Cardiac muscle cell (in vitro differentiated cells and primary cell): ENCODE data around the gene CEP135. TPM values are rescaled to one million over a fixed set of nuclear protein-coding genes. Genes with fewer than 3 reads are reported as not detected.
A peak's percentile ranks its signal among the peaks of the same experiment; 100 is the strongest.

Experiments used
- DNase-seq, 2 donors: peaks; one replicate each; pipeline versions ENCODE4 v3.0.0 to v3.0.0-alpha.2; 2010 to 2017; ENCODE audit warnings: low read depth in 1 of 2, low spot score in 1 of 2
- H3K27ac ChIP-seq: fragments of 200-600 bp; sonication (generic); 2 replicates; pipeline ENCODE4 v1.5.1; 2016
- H3K27me3 ChIP-seq: fragments of 200-600 bp; sonication (generic); 2 replicates; pipeline ENCODE4 v1.6.0; 2016; ENCODE audit warnings: control low read depth
- H3K36me3 ChIP-seq: fragments of 200-600 bp; sonication (generic); 2 replicates; pipeline ENCODE4 v1.5.1; 2016; ENCODE audit warnings: control low read depth
- H3K4me1 ChIP-seq: fragments of 200-600 bp; sonication (generic); 2 replicates; pipeline ENCODE4 v1.8.1; 2017; ENCODE audit warnings: low read depth, mild to moderate bottlenecking, mixed run types
- H3K4me3 ChIP-seq: fragments of 200-600 bp; sonication (generic); 2 replicates; pipeline ENCODE4 v1.5.1; 2016; ENCODE audit warnings: mild to moderate bottlenecking
- H3K9me3 ChIP-seq: fragments of 200-600 bp; sonication (generic); 2 replicates; pipeline ENCODE4 v1.5.1; 2017; ENCODE audit warnings: low read depth, mild to moderate bottlenecking, control low read depth
- polyA plus RNA-seq: library from polyadenylated mRNA; unstranded; fragments of >200 nt; fragmentation: Nextera tagmentation; extraction: Ambion mirVana; gene quantifications from 2 replicates; pipeline ENCODE4 v1.2.1, GENCODE V29; 2016
- total RNA-seq: library from RNA; depleted of rRNA; stranded (reverse); fragments of >200 nt; gene quantifications from 2 replicates; pipeline ENCODE4 v1.2.3, GENCODE V29; 2016
- TF ChIP-seq, protein P1 (sequence below): IDR thresholded peaks from 2 replicates; pipeline ENCODE4 v1.5.1; 2012; ENCODE audit warnings: low read depth, mild to moderate bottlenecking, low read length

CEP135 gene
- total and polyA plus RNA-seq, 2 experiments from 2014 or later = 4.4 to 5.5 TPM

DNA sequence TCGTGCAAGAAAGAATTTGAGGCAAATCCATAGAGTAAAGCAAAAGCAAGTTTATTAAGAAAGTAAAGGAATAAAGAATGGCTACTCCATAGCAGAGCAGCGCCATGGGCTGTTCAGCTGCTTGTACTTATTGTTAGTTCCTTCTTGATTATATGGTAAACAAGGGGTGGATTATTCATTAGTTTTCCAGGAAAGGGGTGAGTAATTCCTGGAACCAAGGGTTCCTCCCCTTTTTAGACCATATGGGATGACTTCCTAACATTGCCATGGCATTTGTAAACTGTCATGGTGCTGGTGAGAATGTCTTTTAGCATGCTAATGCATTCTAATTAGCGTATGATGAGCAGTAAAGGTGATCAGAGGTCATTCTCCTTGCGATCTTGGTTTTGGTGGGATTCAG is 23.5 kb upstream of the CEP135 start:
- Histone ChIP-seq H3K4me3 (no peak overlapping the region), H3K9me3 (no peaks in the 10 kb centered on the region), H3K36me3 (no peaks in the 10 kb centered on the region), H3K27me3 (no peaks in the 10 kb centered on the region), H3K27ac (no peak overlapping the region), H3K4me1 (no peaks in the 10 kb centered on the region)
- DNase-seq = peak in 1 of 2 donors; percentile 18
- TF ChIP-seq, protein P1, sequence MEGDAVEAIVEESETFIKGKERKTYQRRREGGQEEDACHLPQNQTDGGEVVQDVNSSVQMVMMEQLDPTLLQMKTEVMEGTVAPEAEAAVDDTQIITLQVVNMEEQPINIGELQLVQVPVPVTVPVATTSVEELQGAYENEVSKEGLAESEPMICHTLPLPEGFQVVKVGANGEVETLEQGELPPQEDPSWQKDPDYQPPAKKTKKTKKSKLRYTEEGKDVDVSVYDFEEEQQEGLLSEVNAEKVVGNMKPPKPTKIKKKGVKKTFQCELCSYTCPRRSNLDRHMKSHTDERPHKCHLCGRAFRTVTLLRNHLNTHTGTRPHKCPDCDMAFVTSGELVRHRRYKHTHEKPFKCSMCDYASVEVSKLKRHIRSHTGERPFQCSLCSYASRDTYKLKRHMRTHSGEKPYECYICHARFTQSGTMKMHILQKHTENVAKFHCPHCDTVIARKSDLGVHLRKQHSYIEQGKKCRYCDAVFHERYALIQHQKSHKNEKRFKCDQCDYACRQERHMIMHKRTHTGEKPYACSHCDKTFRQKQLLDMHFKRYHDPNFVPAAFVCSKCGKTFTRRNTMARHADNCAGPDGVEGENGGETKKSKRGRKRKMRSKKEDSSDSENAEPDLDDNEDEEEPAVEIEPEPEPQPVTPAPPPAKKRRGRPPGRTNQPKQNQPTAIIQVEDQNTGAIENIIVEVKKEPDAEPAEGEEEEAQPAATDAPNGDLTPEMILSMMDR = no peak

DNA sequence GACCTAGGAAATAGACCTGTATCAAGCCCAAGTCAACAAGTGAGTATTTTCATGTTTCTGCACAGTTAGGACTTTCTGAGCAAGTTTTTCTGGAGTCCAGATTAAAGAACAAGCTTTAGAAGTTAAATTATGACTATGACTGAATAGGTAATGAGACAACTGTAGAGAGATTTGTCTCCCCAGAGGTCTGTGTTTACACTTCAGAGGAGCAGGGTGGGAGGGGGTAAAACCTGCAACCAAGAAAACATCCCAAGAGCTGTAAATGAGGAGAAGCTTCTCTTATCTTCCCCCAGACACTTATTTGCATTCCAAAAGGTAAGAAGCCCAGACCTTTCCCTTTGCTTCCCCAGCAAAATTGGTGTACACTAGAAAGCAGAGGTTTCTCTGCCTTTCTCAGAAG is 22.1 kb upstream of the CEP135 start:
- Histone ChIP-seq H3K4me3 (no peak overlapping the region), H3K4me1 (no peaks in the 10 kb centered on the region), H3K27me3 (no peaks in the 10 kb centered on the region), H3K9me3 (no peaks in the 10 kb centered on the region), H3K27ac (no peak overlapping the region), H3K36me3 (no peaks in the 10 kb centered on the region)
- no peak for DNase-seq
- TF ChIP-seq, protein P1 = no peak

DNA sequence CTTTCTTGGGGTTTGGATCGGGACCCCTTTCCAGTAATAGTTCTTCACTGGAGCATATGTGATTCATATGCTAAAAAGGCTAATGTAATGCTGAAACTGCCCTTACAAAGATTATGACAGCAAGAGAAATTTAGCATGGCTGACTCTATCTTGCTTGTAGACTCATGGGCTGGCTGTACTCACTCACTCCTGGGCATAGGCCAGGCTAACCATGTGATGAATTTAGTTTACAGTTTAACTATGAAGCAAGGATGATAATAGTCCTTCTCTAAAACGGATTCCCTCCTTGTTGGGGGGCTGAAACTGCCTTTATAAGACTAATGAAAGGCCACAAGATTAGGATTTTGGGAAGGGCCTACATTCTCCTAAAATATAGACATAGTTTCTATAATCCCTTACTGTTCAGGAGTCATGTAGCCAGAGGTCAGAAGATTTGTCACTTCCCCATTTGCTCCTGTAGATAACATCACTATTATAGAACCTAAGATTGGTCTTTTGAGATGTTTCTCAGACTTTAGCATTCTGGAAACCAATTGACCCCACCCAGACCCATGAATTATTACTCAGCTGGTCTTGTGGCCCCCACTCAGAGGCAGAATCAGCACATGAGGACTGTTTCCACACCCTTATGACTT is 20.8 kb upstream of the CEP135 start:
- no peaks in the 10 kb centered on the region for H3K27me3 ChIP-seq
- TF ChIP-seq, protein P1 = no peak
- H3K36me3 ChIP-seq = no peaks in the 10 kb centered on the region
- no peak overlapping the region for H3K4me3 ChIP-seq
- peak in 1 of 2 donors; percentile 28 for DNase-seq
- no peaks in the 10 kb centered on the region for H3K9me3 ChIP-seq
- H3K27ac ChIP-seq = no peak overlapping the region
- H3K4me1 ChIP-seq = no peaks in the 10 kb centered on the region

DNA sequence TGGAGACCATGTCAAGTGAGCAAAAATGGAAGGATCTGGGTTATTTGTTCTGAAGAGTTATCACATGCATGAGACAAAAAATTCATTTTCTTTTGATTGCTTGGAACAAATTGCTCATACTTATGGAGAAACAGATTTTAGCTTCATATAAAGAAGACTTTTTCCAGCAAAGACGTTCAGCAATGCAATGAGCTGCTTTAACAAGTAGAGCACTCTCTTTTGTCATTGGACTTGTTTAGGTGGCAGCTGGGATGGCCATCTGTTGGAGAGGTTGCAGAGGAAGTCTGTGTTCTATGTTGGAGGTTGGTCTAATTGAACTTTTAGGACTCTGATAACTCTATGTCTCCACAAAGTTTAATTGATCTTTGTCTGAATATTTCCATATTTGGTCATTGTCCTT is 19.9 kb upstream of the CEP135 start:
- H3K4me1 ChIP-seq = no peaks in the 10 kb centered on the region
- H3K27me3 ChIP-seq = no peaks in the 10 kb centered on the region
- no peaks in the 10 kb centered on the region for H3K9me3 ChIP-seq
- no peak for DNase-seq
- no peak overlapping the region for H3K4me3 ChIP-seq
- no peaks in the 10 kb centered on the region for H3K36me3 ChIP-seq
- TF ChIP-seq, protein P1 = no peak
- H3K27ac ChIP-seq = no peak overlapping the region

DNA sequence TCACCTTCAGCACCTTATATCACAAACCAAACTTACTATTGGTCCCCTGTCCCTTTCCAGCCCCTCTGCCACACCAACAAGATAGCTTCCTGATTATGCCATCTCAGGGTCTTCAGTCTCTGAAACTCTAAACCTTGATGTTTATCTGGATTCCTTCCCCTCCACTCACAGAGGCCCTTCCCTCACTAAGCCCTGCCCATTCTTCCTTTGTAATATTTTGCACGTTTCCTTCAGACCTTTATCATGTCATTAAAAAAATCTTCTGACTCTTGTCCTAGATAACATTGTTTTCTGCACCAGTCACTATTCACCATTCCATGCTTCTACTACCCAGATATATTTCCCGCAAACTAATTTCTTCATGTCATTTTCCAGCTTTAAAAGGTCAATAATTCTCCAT is 17.7 kb upstream of the CEP135 start:
- no peaks in the 10 kb centered on the region for H3K27me3 ChIP-seq

More for the DNA sequence above, 17.7 kb upstream of the CEP135 start:
- no peak for DNase-seq
- Histone ChIP-seq H3K27ac (no peak overlapping the region), H3K4me3 (no peak overlapping the region), H3K9me3 (no peaks in the 10 kb centered on the region), H3K36me3 (no peaks in the 10 kb centered on the region), H3K4me1 (no peaks in the 10 kb centered on the region)
- TF ChIP-seq, protein P1 = no peak
